Dermis microvascular lymphatic vessel endothelial cell (primary cell): ENCODE results near the gene MTREX. TPM values are rescaled to one million over a fixed set of nuclear protein-coding genes. Genes with fewer than 3 reads are reported as not detected.

Experiments used
- DNase-seq, 2 donors: peaks; one replicate each; pipeline versions ENCODE4 v3.0.0 to v3.0.0-alpha.2; 2010; ENCODE audit warnings: low read depth in 2 of 2
- total RNA-seq: library from RNA; depleted of rRNA; stranded (reverse); fragments of >200 nt; gene quantifications from 2 replicates; pipeline ENCODE4 v1.2.1, GENCODE V29; 2014

Gene MTREX
- total RNA-seq, 1 donor from 2014 or later, result 49.0 TPM

GRCh38 chr5:55383254-55383653 is 75.5 kb downstream of the MTREX start:
- DNase-seq, result no peak

GRCh38 chr5:55384072-55384471 is 76.3 kb downstream of the MTREX start:
- no peak for DNase-seq

- no peak for DNase-seq
These were observed 77.4 kb downstream of the MTREX start for GRCh38 chr5:55385227-55385626.

GRCh38 chr5:55385846-55386245 is 78.1 kb downstream of the MTREX start:
- DNase-seq, result no peak

GRCh38 chr5:55386356-55386755 is 78.6 kb downstream of the MTREX start:
- no peak for DNase-seq

GRCh38 chr5:55387865-55388264 is 80.1 kb downstream of the MTREX start:
- DNase-seq, result no peak

GRCh38 chr5:55391707-55392106 is 83.9 kb downstream of the MTREX start:
- no peak for DNase-seq

- no peak for DNase-seq
These were observed 84.9 kb downstream of the MTREX start for GRCh38 chr5:55392669-55393068.

GRCh38 chr5:55393501-55394175 is 85.8 kb downstream of the MTREX start:
- peak; percentile 22 to 69 for DNase-seq

- DNase-seq, result no peak
These were observed 94.4 kb downstream of the MTREX start for GRCh38 chr5:55402199-55402598.

- DNase-seq, result no peak
These were observed 98.5 kb downstream of the MTREX start for GRCh38 chr5:55406292-55406691.

- peak; percentile 52 to 68 for DNase-seq
These were observed 99.4 kb downstream of the MTREX start for GRCh38 chr5:55407059-55407684.

- DNase-seq, result no peak
These were observed 100.2 kb downstream of the MTREX start for GRCh38 chr5:55407984-55408383.

- no peak for DNase-seq
These were observed 102.0 kb downstream of the MTREX start for GRCh38 chr5:55409775-55410174.

- no peak for DNase-seq
These were observed 103.1 kb downstream of the MTREX start for GRCh38 chr5:55410845-55411244.

GRCh38 chr5:55411876-55412275 is 104.1 kb downstream of the MTREX start:
- no peak for DNase-seq

- DNase-seq, result no peak
These were observed 105.9 kb downstream of the MTREX start for GRCh38 chr5:55413644-55414043.

- no peak for DNase-seq
These were observed 107.3 kb downstream of the MTREX start for GRCh38 chr5:55415071-55415470.

GRCh38 chr5:55416306-55416705 is 108.5 kb downstream of the MTREX start:
- DNase-seq, result no peak

- DNase-seq, result no peak
These were observed 111.5 kb downstream of the MTREX start for GRCh38 chr5:55418994-55419968.

- no peak for DNase-seq
These were observed 113.3 kb downstream of the MTREX start for GRCh38 chr5:55421074-55421529.

- DNase-seq, result no peak
These were observed 118.7 kb downstream of the MTREX start for GRCh38 chr5:55426455-55426854.
